Globus pallidus (tissue), 1 donor: ENCODE data around the gene CNNM1.

Experiments used
- DNase-seq: peaks from one replicate; pipeline ENCODE4 v3.0.0-alpha.2; 2015; ENCODE audit warnings: low spot score

The CNNM1 gene

GRCh38 chr10:99421233-99421739 is 92.1 kb downstream of the CNNM1 start:
- DNase-seq: no peak

- peak; percentile 56 for DNase-seq
Measured at GRCh38 chr10:99422529-99423096, 93.5 kb downstream of the CNNM1 start.

GRCh38 chr10:99424656-99425055 is 95.5 kb downstream of the CNNM1 start:
- no peak for DNase-seq

GRCh38 chr10:99425204-99425603 is 96.0 kb downstream of the CNNM1 start:
- no peak for DNase-seq

- DNase-seq: no peak
Measured at GRCh38 chr10:99426689-99427088, 97.5 kb downstream of the CNNM1 start.

- no peak for DNase-seq
Measured at GRCh38 chr10:99427566-99428190, 98.5 kb downstream of the CNNM1 start.

GRCh38 chr10:99429517-99430095 is 100.5 kb downstream of the CNNM1 start:
- no peak for DNase-seq

GRCh38 chr10:99430116-99430450 is 100.9 kb downstream of the CNNM1 start:
- no peak for DNase-seq

- DNase-seq: peak; percentile 98
Measured at GRCh38 chr10:99430451-99431189, 101.5 kb downstream of the CNNM1 start, which contains the start of gene GOT1. TSS of gene GOT1 (minus strand) at chr10:99430624. CDS start at chr10:99430565, 59 bp downstream.

GRCh38 chr10:99431190-99431760 is 102.1 kb downstream of the CNNM1 start:
- DNase-seq: peak; percentile 76

GRCh38 chr10:99432047-99432446 is 102.9 kb downstream of the CNNM1 start:
- DNase-seq: no peak

GRCh38 chr10:99432881-99433280 is 103.7 kb downstream of the CNNM1 start:
- no peak for DNase-seq

GRCh38 chr10:99433378-99434020 is 104.3 kb downstream of the CNNM1 start:
- no peak for DNase-seq

GRCh38 chr10:99435986-99436638 is 107.0 kb downstream of the CNNM1 start:
- DNase-seq: peak; percentile 69

GRCh38 chr10:99438890-99439289 is 109.7 kb downstream of the CNNM1 start:
- DNase-seq: no peak

GRCh38 chr10:99442394-99442793 is 113.2 kb downstream of the CNNM1 start:
- no peak for DNase-seq

GRCh38 chr10:99443500-99443899 is 114.3 kb downstream of the CNNM1 start:
- DNase-seq: no peak
